ENCODE measurements around the gene XPR1. TPM values are rescaled to one million over a fixed set of nuclear protein-coding genes. Genes with fewer than 3 reads are reported as not detected.

The XPR1 gene
- 10 to 100 TPM in 3 of 4 donors, 1 to 10 TPM in 1; 10.0 to 29.7 (median 26.2) TPM for total RNA-seq

GRCh38 chr1:180631766-180632325, at the start of gene XPR1:
Gene XPR1 (plus strand): TSS chr1:180632022. CDS start chr1:180632202, 180 bp downstream.
- Histone ChIP-seq H3K27ac (peak within 1 kb of the TSS; percentile 87 to 89), H3K27me3 (no peaks in the 10 kb centered on the region), H3K9me3 (no peaks in the 10 kb centered on the region), H3K36me3 (no peaks in the 10 kb centered on the region), H3K4me3 (peak within 1 kb of the TSS; percentile 76 to 80), H3K4me1 (no peaks in the 10 kb centered on the region)
- peak; percentile 16 to 33 (median 18) for TF ChIP-seq CTCF (IDR thresholded peaks at IDR 0.05)
- TF ChIP-seq POLR2A (IDR thresholded peaks at IDR 0.05): peak; percentile 93 to 95
- DNase-seq: peak; percentile 98 to 99
- intact Hi-C loops (cut with DNase I; ENCODE audit: low total_unique reads): no loop called here

DNA sequence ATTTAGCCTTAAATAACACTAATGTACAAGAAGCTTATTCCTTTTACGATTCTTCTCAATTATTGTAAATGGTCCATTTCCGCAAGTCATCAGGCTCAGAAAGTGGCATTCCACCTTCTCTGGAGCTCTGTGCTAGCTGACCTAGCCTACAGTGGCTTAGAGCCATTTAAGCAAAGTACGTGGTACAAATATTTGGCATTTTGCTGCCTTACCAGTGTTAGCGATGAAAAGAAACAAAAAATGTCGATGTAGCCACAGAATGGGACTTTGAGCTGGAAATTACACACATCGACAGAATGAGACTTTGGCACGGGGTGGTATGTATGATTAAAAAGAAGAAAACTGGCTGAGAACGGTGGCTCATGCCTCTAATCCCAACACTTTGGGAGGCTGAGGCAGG, 47.0 kb upstream of the XPR1 start:
- H3K36me3 ChIP-seq: no peaks in the 10 kb centered on the region
- intact Hi-C loops (cut with DNase I; ENCODE audit: low total_unique reads): no loop called here
- H3K27me3 ChIP-seq: no peaks in the 10 kb centered on the region
- TF ChIP-seq CTCF (IDR thresholded peaks at IDR 0.05) (no peak), POLR2A (IDR thresholded peaks at IDR 0.05) (no peak)
- no peak overlapping the region for H3K4me3 ChIP-seq
- no peak overlapping the region for H3K27ac ChIP-seq
- H3K9me3 ChIP-seq: no peaks in the 10 kb centered on the region
- no peak for DNase-seq
- no peaks in the 10 kb centered on the region for H3K4me1 ChIP-seq

GRCh38 chr1:180585994-180586359, 45.8 kb upstream of the XPR1 start:
- Histone ChIP-seq H3K27me3 (no peaks in the 10 kb centered on the region), H3K9me3 (no peaks in the 10 kb centered on the region), H3K36me3 (no peaks in the 10 kb centered on the region), H3K4me3 (no peak overlapping the region), H3K27ac (no peak overlapping the region), H3K4me1 (no peaks in the 10 kb centered on the region)
- intact Hi-C loops (cut with DNase I; ENCODE audit: low total_unique reads): no loop called here
- DNase-seq: no peak
- TF ChIP-seq CTCF (IDR thresholded peaks at IDR 0.05) (no peak), POLR2A (IDR thresholded peaks at IDR 0.05) (no peak)

DNA sequence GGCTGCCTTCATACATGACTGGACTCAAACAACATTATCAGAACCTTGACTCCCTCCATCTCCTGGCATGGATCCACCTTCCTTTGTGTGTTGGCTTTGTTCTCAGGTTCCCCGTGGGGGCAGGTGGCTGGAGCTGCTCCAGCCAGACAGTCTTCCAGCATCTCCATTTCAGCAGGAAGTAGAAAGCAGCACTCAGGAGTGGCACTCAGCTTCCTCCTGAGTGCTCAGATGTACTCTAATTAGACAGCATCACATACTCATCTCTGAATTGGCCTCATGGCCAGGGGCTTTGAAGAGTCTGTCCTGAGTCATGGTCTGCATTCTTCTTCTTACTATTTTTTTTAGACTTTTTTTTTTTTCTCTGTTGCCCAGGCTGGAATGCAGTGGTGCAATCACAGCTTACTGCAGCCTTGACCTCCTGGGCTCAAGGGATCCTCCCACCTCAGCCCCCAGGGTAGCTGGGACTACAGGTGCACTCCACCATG, 45.1 kb upstream of the XPR1 start:
- Histone ChIP-seq H3K4me3 (no peak overlapping the region), H3K27me3 (no peaks in the 10 kb centered on the region), H3K36me3 (no peaks in the 10 kb centered on the region), H3K27ac (no peak overlapping the region), H3K4me1 (no peaks in the 10 kb centered on the region), H3K9me3 (no peaks in the 10 kb centered on the region)
- intact Hi-C loops (cut with DNase I; ENCODE audit: low total_unique reads): no loop called here
- TF ChIP-seq CTCF (IDR thresholded peaks at IDR 0.05): no peak
- TF ChIP-seq POLR2A (IDR thresholded peaks at IDR 0.05): no peak
- DNase-seq: no peak

- Histone ChIP-seq H3K27ac (no peak overlapping the region), H3K36me3 (no peaks in the 10 kb centered on the region), H3K4me3 (no peak overlapping the region), H3K27me3 (no peaks in the 10 kb centered on the region), H3K9me3 (no peaks in the 10 kb centered on the region), H3K4me1 (no peaks in the 10 kb centered on the region)
- intact Hi-C loops (cut with DNase I; ENCODE audit: low total_unique reads): no loop called here
- DNase-seq: no peak
- TF ChIP-seq CTCF (IDR thresholded peaks at IDR 0.05) (no peak), POLR2A (IDR thresholded peaks at IDR 0.05) (no peak)
Observed at GRCh38 chr1:180588121-180588520, 43.7 kb upstream of the XPR1 start.

All from uterus (tissue), 4 donors.